ENCODE measurements around the gene IGSF21.

IGSF21 gene

DNA sequence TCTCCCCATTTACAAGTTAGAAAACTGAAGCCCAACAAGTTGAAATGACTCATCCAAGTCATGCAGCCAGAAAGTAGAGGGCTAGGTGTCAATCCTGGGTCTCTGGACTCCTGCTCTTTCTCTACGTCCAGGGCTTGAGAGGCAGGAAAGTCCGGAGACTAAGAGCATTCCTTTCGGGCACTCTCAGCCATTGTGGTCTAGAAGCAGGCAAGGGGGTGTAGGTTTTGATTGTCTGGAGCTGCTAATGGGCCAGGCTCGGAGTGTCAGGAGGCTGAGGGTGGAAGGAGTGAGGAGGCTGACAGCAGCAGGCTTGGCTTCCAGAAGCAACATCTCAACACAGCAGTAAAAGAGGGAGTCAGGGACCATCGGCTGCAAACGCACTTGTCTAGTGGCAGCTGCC, 265.6 kb downstream of the IGSF21 start:
- TF ChIP-seq, protein P1, sequence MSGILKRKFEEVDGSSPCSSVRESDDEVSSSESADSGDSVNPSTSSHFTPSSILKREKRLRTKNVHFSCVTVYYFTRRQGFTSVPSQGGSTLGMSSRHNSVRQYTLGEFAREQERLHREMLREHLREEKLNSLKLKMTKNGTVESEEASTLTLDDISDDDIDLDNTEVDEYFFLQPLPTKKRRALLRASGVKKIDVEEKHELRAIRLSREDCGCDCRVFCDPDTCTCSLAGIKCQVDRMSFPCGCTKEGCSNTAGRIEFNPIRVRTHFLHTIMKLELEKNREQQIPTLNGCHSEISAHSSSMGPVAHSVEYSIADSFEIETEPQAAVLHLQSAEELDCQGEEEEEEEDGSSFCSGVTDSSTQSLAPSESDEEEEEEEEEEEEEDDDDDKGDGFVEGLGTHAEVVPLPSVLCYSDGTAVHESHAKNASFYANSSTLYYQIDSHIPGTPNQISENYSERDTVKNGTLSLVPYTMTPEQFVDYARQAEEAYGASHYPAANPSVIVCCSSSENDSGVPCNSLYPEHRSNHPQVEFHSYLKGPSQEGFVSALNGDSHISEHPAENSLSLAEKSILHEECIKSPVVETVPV (CRISPR knock-in tag; IDR thresholded peaks at IDR 0.05): no peak
- TF ChIP-seq BACH2 (CRISPR knock-in tag; IDR thresholded peaks at IDR 0.05; ENCODE audit: borderline replicate concordance) (no peak), ZC3H10 (CRISPR knock-in tag; IDR thresholded peaks at IDR 0.05) (no peak), ESRRG (CRISPR knock-in tag; IDR thresholded peaks at IDR 0.05) (no peak), RARB (CRISPR knock-in tag; IDR thresholded peaks at IDR 0.05) (no peak), ZNF565 (CRISPR knock-in tag; conservative IDR thresholded peaks at IDR 0.05; ENCODE audit: low read depth) (no peak), GLIS3 (CRISPR knock-in tag; IDR thresholded peaks at IDR 0.05) (no peak), ISL1 (CRISPR knock-in tag; IDR thresholded peaks at IDR 0.05) (no peak)
- TF ChIP-seq, protein P2, sequence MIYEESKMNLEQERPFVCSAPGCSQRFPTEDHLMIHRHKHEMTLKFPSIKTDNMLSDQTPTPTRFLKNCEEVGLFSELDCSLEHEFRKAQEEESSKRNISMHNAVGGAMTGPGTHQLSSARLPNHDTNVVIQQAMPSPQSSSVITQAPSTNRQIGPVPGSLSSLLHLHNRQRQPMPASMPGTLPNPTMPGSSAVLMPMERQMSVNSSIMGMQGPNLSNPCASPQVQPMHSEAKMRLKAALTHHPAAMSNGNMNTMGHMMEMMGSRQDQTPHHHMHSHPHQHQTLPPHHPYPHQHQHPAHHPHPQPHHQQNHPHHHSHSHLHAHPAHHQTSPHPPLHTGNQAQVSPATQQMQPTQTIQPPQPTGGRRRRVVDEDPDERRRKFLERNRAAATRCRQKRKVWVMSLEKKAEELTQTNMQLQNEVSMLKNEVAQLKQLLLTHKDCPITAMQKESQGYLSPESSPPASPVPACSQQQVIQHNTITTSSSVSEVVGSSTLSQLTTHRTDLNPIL (CRISPR knock-in tag; IDR thresholded peaks at IDR 0.05; ENCODE audit: low read depth): no peak
- TF ChIP-seq, protein P3, sequence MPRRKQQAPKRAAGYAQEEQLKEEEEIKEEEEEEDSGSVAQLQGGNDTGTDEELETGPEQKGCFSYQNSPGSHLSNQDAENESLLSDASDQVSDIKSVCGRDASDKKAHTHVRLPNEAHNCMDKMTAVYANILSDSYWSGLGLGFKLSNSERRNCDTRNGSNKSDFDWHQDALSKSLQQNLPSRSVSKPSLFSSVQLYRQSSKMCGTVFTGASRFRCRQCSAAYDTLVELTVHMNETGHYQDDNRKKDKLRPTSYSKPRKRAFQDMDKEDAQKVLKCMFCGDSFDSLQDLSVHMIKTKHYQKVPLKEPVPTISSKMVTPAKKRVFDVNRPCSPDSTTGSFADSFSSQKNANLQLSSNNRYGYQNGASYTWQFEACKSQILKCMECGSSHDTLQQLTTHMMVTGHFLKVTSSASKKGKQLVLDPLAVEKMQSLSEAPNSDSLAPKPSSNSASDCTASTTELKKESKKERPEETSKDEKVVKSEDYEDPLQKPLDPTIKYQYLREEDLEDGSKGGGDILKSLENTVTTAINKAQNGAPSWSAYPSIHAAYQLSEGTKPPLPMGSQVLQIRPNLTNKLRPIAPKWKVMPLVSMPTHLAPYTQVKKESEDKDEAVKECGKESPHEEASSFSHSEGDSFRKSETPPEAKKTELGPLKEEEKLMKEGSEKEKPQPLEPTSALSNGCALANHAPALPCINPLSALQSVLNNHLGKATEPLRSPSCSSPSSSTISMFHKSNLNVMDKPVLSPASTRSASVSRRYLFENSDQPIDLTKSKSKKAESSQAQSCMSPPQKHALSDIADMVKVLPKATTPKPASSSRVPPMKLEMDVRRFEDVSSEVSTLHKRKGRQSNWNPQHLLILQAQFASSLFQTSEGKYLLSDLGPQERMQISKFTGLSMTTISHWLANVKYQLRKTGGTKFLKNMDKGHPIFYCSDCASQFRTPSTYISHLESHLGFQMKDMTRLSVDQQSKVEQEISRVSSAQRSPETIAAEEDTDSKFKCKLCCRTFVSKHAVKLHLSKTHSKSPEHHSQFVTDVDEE (CRISPR knock-in tag; IDR thresholded peaks at IDR 0.05): no peak
- no peak for ATAC-seq

DNA sequence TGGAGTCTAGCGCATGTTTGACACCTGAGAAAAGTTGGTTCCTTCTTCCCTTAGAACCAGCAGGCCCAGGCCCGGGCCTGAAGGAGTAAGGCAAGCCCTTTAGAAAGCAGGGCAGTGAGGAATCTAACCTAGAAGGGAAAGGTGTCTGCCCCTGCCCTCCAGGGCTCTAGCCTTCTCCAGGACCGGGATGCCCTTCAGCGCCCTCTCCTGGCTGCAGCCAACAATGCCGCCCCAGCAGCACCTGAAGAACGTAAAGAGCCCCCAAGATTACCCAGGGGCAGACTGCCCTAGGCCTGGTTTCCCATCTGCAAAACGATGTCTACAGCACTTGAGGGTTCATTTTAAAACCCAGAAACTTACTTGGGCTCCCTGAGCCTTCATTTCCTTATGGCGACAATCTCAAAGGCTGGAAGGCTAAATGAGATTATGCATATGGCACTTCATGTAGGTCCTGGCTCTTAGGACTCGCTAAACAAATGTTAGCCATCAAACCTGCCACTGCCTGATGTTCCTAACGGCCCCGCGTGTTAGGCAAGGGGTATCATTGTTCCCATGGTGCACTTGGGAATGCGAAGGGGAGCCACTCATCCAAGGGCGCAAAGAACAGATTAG, 266.4 kb downstream of the IGSF21 start:
- no peak for TF ChIP-seq OSR1 (CRISPR knock-in tag; IDR thresholded peaks at IDR 0.05)
- no peak for TF ChIP-seq ZNF565 (CRISPR knock-in tag; conservative IDR thresholded peaks at IDR 0.05; ENCODE audit: low read depth)
- TF ChIP-seq ESRRG (CRISPR knock-in tag; IDR thresholded peaks at IDR 0.05): no peak
- TF ChIP-seq, protein P3 (CRISPR knock-in tag; IDR thresholded peaks at IDR 0.05): no peak
- no peak for TF ChIP-seq TCF4 (CRISPR knock-in tag; IDR thresholded peaks at IDR 0.05; ENCODE audit: borderline replicate concordance)
- TF ChIP-seq, protein P2 (CRISPR knock-in tag; IDR thresholded peaks at IDR 0.05; ENCODE audit: low read depth): no peak
- TF ChIP-seq, protein P4, sequence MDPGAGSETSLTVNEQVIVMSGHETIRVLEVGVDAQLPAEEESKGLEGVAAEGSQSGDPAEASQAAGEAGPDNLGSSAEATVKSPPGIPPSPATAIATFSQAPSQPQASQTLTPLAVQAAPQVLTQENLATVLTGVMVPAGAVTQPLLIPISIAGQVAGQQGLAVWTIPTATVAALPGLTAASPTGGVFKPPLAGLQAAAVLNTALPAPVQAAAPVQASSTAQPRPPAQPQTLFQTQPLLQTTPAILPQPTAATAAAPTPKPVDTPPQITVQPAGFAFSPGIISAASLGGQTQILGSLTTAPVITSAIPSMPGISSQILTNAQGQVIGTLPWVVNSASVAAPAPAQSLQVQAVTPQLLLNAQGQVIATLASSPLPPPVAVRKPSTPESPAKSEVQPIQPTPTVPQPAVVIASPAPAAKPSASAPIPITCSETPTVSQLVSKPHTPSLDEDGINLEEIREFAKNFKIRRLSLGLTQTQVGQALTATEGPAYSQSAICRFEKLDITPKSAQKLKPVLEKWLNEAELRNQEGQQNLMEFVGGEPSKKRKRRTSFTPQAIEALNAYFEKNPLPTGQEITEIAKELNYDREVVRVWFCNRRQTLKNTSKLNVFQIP (CRISPR knock-in tag; IDR thresholded peaks at IDR 0.05; ENCODE audit: borderline replicate concordance, low read depth): no peak
- TF ChIP-seq ARNTL (CRISPR knock-in tag; IDR thresholded peaks at IDR 0.05; ENCODE audit: borderline replicate concordance, low read depth): no peak
- no peak for TF ChIP-seq RARB (CRISPR knock-in tag; IDR thresholded peaks at IDR 0.05)
- ATAC-seq: no peak

DNA sequence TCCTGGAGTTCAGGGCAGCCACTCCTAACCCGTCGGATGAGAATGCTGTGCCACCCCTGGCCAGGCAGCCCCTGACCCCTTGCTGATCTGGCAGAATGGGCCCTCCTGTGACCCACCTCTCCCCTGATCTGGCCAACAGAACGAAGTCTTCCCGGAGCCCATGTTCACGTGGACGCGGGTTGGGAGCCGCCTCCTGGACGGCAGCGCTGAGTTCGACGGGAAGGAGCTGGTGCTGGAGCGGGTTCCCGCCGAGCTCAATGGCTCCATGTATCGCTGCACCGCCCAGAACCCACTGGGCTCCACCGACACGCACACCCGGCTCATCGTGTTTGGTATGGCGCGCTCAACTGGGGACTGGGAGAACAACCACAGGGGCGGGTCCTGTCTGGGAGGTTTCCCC, 269.1 kb downstream of the IGSF21 start:
- no peak for ATAC-seq

More for the DNA sequence above, 269.1 kb downstream of the IGSF21 start:
- no peak for TF ChIP-seq ZNF70 (CRISPR knock-in tag; IDR thresholded peaks at IDR 0.05)
- TF ChIP-seq OSR1 (CRISPR knock-in tag; IDR thresholded peaks at IDR 0.05): no peak
- TF ChIP-seq ZFP3 (CRISPR knock-in tag; IDR thresholded peaks at IDR 0.05): no peak
- no peak for TF ChIP-seq ISL1 (CRISPR knock-in tag; IDR thresholded peaks at IDR 0.05)
- no peak for TF ChIP-seq ARNTL (CRISPR knock-in tag; IDR thresholded peaks at IDR 0.05; ENCODE audit: borderline replicate concordance, low read depth)
- TF ChIP-seq ZC3H10 (CRISPR knock-in tag; IDR thresholded peaks at IDR 0.05): no peak
- TF ChIP-seq, protein P1 (CRISPR knock-in tag; IDR thresholded peaks at IDR 0.05): no peak
- TF ChIP-seq, protein P3 (CRISPR knock-in tag; IDR thresholded peaks at IDR 0.05): no peak
- no peak for TF ChIP-seq TCF4 (CRISPR knock-in tag; IDR thresholded peaks at IDR 0.05; ENCODE audit: borderline replicate concordance)

Measured in SK-N-SH treated with all-trans-retinoic acid at 6 μM for 48 hours (cell line).